HepG2 (cell line): ENCODE results near the gene DTX2. TPM values are rescaled to one million over a fixed set of nuclear protein-coding genes. Genes with fewer than 3 reads are reported as not detected.
A peak's percentile ranks its signal among the peaks of the same experiment; 100 is the strongest.

Source experiments
- ATF1 ChIP-seq: IDR thresholded peaks from 2 replicates; pipeline ENCODE4 v1.6.1; 2016; ENCODE audit warnings: mild to moderate bottlenecking, control low read depth
- CREM ChIP-seq, 2 experiments: sonication (generic) in 1 of 2; formaldehyde crosslinking in 1 of 2; IDR thresholded peaks; 2 replicates each; pipeline versions ENCODE4 v1.4.0 to v1.6.1; 2016 to 2020; ENCODE audit warnings: antibody characterized with exemption in 1 of 2, mild to moderate bottlenecking in 1 of 2, missing genetic modification reagents in 1 of 2
- CSRNP2 ChIP-seq: sonication (generic); formaldehyde crosslinking; conservative IDR thresholded peaks from 2 replicates; pipeline ENCODE4 v1.8.0; 2022; ENCODE audit warnings: low read depth, missing genetic modification reagents
- HMGXB3 ChIP-seq: sonication (generic); formaldehyde crosslinking; IDR thresholded peaks from 2 replicates; pipeline ENCODE4 v1.4.0; 2020; ENCODE audit warnings: missing genetic modification reagents, borderline replicate concordance
- HOXA9 ChIP-seq: sonication (generic); formaldehyde crosslinking; IDR thresholded peaks from 2 replicates; pipeline ENCODE4 v1.8.1; 2022; ENCODE audit warnings: missing genetic modification reagents, mild to moderate bottlenecking, moderate library complexity, borderline replicate concordance
- SIX1 ChIP-seq: sonication (generic); formaldehyde crosslinking; IDR thresholded peaks from 2 replicates; pipeline ENCODE4 v1.4.0; 2020; ENCODE audit warnings: missing genetic modification reagents, borderline replicate concordance
- SNAI1 ChIP-seq: sonication (generic); formaldehyde crosslinking; IDR thresholded peaks from 2 replicates; pipeline ENCODE4 v1.5.0; 2020; ENCODE audit warnings: mild to moderate bottlenecking, missing genetic modification reagents, borderline replicate concordance
- STAG1 ChIP-seq: sonication (generic); formaldehyde crosslinking; IDR thresholded peaks from 2 replicates; pipeline ENCODE4 v1.4.0; 2020; ENCODE audit warnings: missing genetic modification reagents
- ZBTB20 ChIP-seq: sonication (generic); formaldehyde crosslinking; IDR thresholded peaks from 2 replicates; pipeline ENCODE4 v1.8.1; 2023; ENCODE audit warnings: missing genetic modification reagents, low read depth, mild to moderate bottlenecking, borderline replicate concordance
- ZFP1 ChIP-seq: IDR thresholded peaks from 2 replicates; pipeline ENCODE4 v1.6.1; 2016
- ZNF350 ChIP-seq: sonication (generic); formaldehyde crosslinking; IDR thresholded peaks from 2 replicates; pipeline ENCODE4 v1.4.0; 2020; ENCODE audit warnings: mild to moderate bottlenecking, low read depth, missing genetic modification reagents, borderline replicate concordance
- ZNF407 ChIP-seq: sonication (generic); formaldehyde crosslinking; IDR thresholded peaks from one replicate; pipeline ENCODE4 v1.5.1; 2020; ENCODE audit warnings: mild to moderate bottlenecking, missing genetic modification reagents; ENCODE audit errors: not compliant biosample characterization
- ZNF670 ChIP-seq: sonication (generic); formaldehyde crosslinking; IDR thresholded peaks from 2 replicates; pipeline ENCODE4 v1.8.0; 2022; ENCODE audit warnings: mild to moderate bottlenecking, missing genetic modification reagents, borderline replicate concordance
- ZNF879 ChIP-seq: sonication (generic); formaldehyde crosslinking; IDR thresholded peaks from 2 replicates; pipeline ENCODE4 v1.8.1; 2023; ENCODE audit warnings: missing genetic modification reagents
- polyA plus RNA-seq, 8 experiments: library from polyadenylated mRNA; depleted of rRNA in 3 of 8; stranded (reverse) in 7 of 8; unstranded in 1 of 8; fragments of >200 nt; fragmentation: Illumina TruSeq in 4 of 8; extraction: Trizol in 4 of 8; gene quantifications; 2 replicates each; pipeline versions ENCODE4 v1.2.1 to v1.2.3, GENCODE V29; 2011 to 2016; ENCODE audit warnings: low read depth in 4 of 8, missing spikeins in 1 of 8, mixed read lengths in 1 of 8; ENCODE audit not compliant: insufficient read depth in 1 of 8
- total RNA-seq, 5 experiments: library from RNA; depleted of rRNA; stranded (reverse); fragments of >200 nt; fragmentation: Illumina TruSeq; extraction: Trizol; gene quantifications; 2 replicates each; pipeline ENCODE4 v1.2.3, GENCODE V29; 2016; ENCODE audit warnings: low read depth in 1 of 5

The DTX2 gene
- total and polyA plus RNA-seq, 2 of the 13 experiments (the other 11 are each of a cell fraction or from before 2014, with no cell fraction given): 5.5 to 6.2 TPM

- TF ChIP-seq CSRNP2 (CRISPR knock-in tag) (no peak), ZNF350 (CRISPR knock-in tag) (peak; percentile 82), CREM (IDR thresholded peaks at IDR 0.05) (no peak), CREM (CRISPR knock-in tag; IDR thresholded peaks at IDR 0.05) (no peak), ZNF670 (CRISPR knock-in tag) (no peak), ZFP1 (CRISPR knock-in tag) (no peak), ATF1 (CRISPR knock-in tag) (no peak), SNAI1 (no peak), ZNF407 (CRISPR knock-in tag) (peak; percentile 62), HMGXB3 (no peak), ZNF879 (CRISPR knock-in tag) (no peak), HOXA9 (no peak), ZBTB20 (no peak), STAG1 (CRISPR knock-in tag) (peak; percentile 95), SIX1 (CRISPR knock-in tag) (no peak)
Measured at GRCh38 chr7:76515999-76516443, 54.5 kb downstream of the DTX2 start (continued).
